ENCODE measurements around the gene SERINC2.

GRCh38 chr1:31415658-31416057 is 2.6 kb downstream of the SERINC2 start:
- TF ChIP-seq CTCF (IDR thresholded peaks at IDR 0.05) = no peak
- TF ChIP-seq EZH2 (IDR thresholded peaks at IDR 0.05) = no peak
